IMR-90 (cell line): ENCODE measurements around the gene TBX3. TPM values are rescaled to one million over a fixed set of nuclear protein-coding genes. Genes with fewer than 3 reads are reported as not detected.

ENCODE experiments used
- ATAC-seq: fragments of 200-7000 bp; cut with Tn5 transposase; 2 replicates; pipeline ENCODE4 v1.9.1; 2020; ENCODE audit warnings: low read depth, mild to moderate bottlenecking, moderate library complexity
- BruUV-seq: library from RNA; stranded (reverse); fragments of 400-500 nt; replicated peaks from 2 replicates; lab custom pipeline; 2021; lab: Mats Ljungman, UMichigan
- CTCF ChIA-PET: fragments of 300-600 bp; formaldehyde crosslinking; extraction: SDS; loops from one replicate; lab custom pipeline; 2021; ENCODE audit warnings: antibody characterized with exemption; lab: Yijun Ruan, JAX
- POLR2A ChIA-PET: fragments of 300-600 bp; sonication (Branson Sonifier 250); formaldehyde crosslinking; loops from one replicate; lab custom pipeline; 2022; ENCODE audit warnings: antibody characterized with exemption; ENCODE audit not compliant: unreplicated experiment; lab: Charles Lee
- DNase-seq: peaks from one replicate; pipeline ENCODE4 v3.0.0; 2013
- H2AFZ ChIP-seq: replicated peaks from 2 replicates; pipeline ENCODE3; 2013; ENCODE audit warnings: low read length, mild to moderate bottlenecking; ENCODE audit not compliant: poor library complexity
- H2AK5ac ChIP-seq: 2 replicates; pipeline ENCODE4 v1.6.1; 2013; ENCODE audit warnings: low read depth, low read length, inconsistent platforms
- H2AK9ac ChIP-seq: replicated peaks from 2 replicates; pipeline ENCODE3; 2013; ENCODE audit warnings: mild to moderate bottlenecking, low read depth, low read length, moderate library complexity; ENCODE audit not compliant: poor library complexity
- H2BK120ac ChIP-seq: 2 replicates; pipeline ENCODE4 v1.6.1; 2013; ENCODE audit warnings: low read depth, low read length, inconsistent platforms
- H2BK15ac ChIP-seq: 3 replicates; pipeline ENCODE4 v1.6.1; 2013; ENCODE audit warnings: low read depth, low read length, inconsistent platforms
- H2BK20ac ChIP-seq: 2 replicates; pipeline ENCODE4 v1.6.1; 2013; ENCODE audit warnings: low read depth, mild to moderate bottlenecking, inconsistent platforms, low read length, moderate library complexity
- H2BK5ac ChIP-seq: 2 replicates; pipeline ENCODE4 v1.6.1; 2013; ENCODE audit warnings: mild to moderate bottlenecking, low read depth, low read length, inconsistent platforms; ENCODE audit not compliant: poor library complexity, severe bottlenecking
- H3K14ac ChIP-seq: replicated peaks from 2 replicates; pipeline ENCODE4 v1.6.1; 2013; ENCODE audit warnings: low read depth, low read length, inconsistent platforms
- H3K18ac ChIP-seq: 2 replicates; pipeline ENCODE4 v1.6.1; 2013; ENCODE audit warnings: low read depth, low read length, control low read depth
- H3K23ac ChIP-seq: 2 replicates; pipeline ENCODE4 v1.6.1; 2013; ENCODE audit warnings: low read depth, low read length, inconsistent platforms
- H3K27ac ChIP-seq: 2 replicates; pipeline ENCODE4 v1.5.1; 2013; ENCODE audit warnings: mild to moderate bottlenecking, control low read depth, low read length; ENCODE audit not compliant: insufficient read depth
- H3K27me3 ChIP-seq: 2 replicates; pipeline ENCODE4 v1.6.1; 2013; ENCODE audit warnings: low read length; ENCODE audit not compliant: control insufficient read depth, insufficient read depth
- H3K36me3 ChIP-seq: 2 replicates; pipeline ENCODE4 v1.6.1; 2013; ENCODE audit warnings: low read length, mixed read lengths; ENCODE audit not compliant: control insufficient read depth, insufficient read depth
- H3K4ac ChIP-seq: 2 replicates; pipeline ENCODE4 v1.6.1; 2013; ENCODE audit warnings: low read depth, low read length, inconsistent platforms
- H3K4me1 ChIP-seq: 2 replicates; pipeline ENCODE4 v1.6.1; 2013; ENCODE audit warnings: low read length, mixed read lengths; ENCODE audit not compliant: control insufficient read depth, insufficient read depth
- H3K4me2 ChIP-seq: 2 replicates; pipeline ENCODE4 v1.6.1; 2013; ENCODE audit warnings: low read depth, mild to moderate bottlenecking, control low read depth, low read length, moderate library complexity
- H3K4me3 ChIP-seq: 2 replicates; pipeline ENCODE4 v1.5.1; 2013; ENCODE audit warnings: low read depth, mild to moderate bottlenecking, control low read depth, low read length, moderate library complexity; ENCODE audit not compliant: insufficient read depth
- H3K56ac ChIP-seq: 2 replicates; pipeline ENCODE4 v1.6.1; 2013; ENCODE audit warnings: low read length, inconsistent platforms; ENCODE audit not compliant: insufficient read depth; ENCODE audit errors: extremely low read depth
- H3K79me1 ChIP-seq, 2 experiments: 2 replicates each; pipeline ENCODE4 v1.6.1; 2013; ENCODE audit warnings: low read length in 2 of 2, inconsistent platforms in 1 of 2, low read depth in 1 of 2
- H3K9ac ChIP-seq: 2 replicates; pipeline ENCODE4 v1.6.1; 2013; ENCODE audit warnings: low read depth, low read length, control low read depth
- H3K9me1 ChIP-seq: 2 replicates; pipeline ENCODE4 v1.6.1; 2013; ENCODE audit warnings: low read length, inconsistent platforms; ENCODE audit not compliant: insufficient read depth
- H3K9me3 ChIP-seq: 2 replicates; pipeline ENCODE4 v1.6.1; 2013; ENCODE audit warnings: low read length; ENCODE audit not compliant: control insufficient read depth, insufficient read depth
- H4K20me1 ChIP-seq: 2 replicates; pipeline ENCODE4 v1.6.1; 2013; ENCODE audit warnings: low read length, inconsistent platforms; ENCODE audit not compliant: insufficient read depth
- H4K5ac ChIP-seq: 2 replicates; pipeline ENCODE4 v1.6.1; 2013; ENCODE audit warnings: mild to moderate bottlenecking, low read depth, low read length, control low read depth
- H4K8ac ChIP-seq, 2 experiments: 2 replicates each; pipeline ENCODE4 v1.6.1; 2013; ENCODE audit warnings: low read depth in 2 of 2, low read length in 2 of 2, control low read depth in 1 of 2, inconsistent platforms in 1 of 2
- H4K91ac ChIP-seq: 2 replicates; pipeline ENCODE4 v1.6.1; 2013; ENCODE audit warnings: low read depth, low read length, inconsistent platforms; ENCODE audit not compliant: insufficient read depth
- BHLHE40 ChIP-seq: fragments of 150-350 bp; IDR thresholded peaks from 2 replicates; pipeline ENCODE4 v1.6.1; 2016; ENCODE audit warnings: mild to moderate bottlenecking, low read depth, low read length
- CHD1 ChIP-seq: IDR thresholded peaks from 2 replicates; pipeline ENCODE4 v1.6.1; 2012; ENCODE audit warnings: low read depth, low read length, improper control_type of control experiment
- FOS ChIP-seq: fragments of 150-350 bp; IDR thresholded peaks from 2 replicates; pipeline ENCODE4 v1.6.1; 2016; ENCODE audit warnings: low read depth, low read length
- MAZ ChIP-seq: IDR thresholded peaks from 2 replicates; pipeline ENCODE4 v1.6.1; 2012; ENCODE audit warnings: low read depth, mild to moderate bottlenecking, low read length, improper control_type of control experiment, moderate library complexity, borderline replicate concordance
- MXI1 ChIP-seq: IDR thresholded peaks from 2 replicates; pipeline ENCODE4 v1.6.1; 2012; ENCODE audit warnings: low read depth, mild to moderate bottlenecking, low read length, moderate library complexity, borderline replicate concordance
- RAD21 ChIP-seq: IDR thresholded peaks from 2 replicates; pipeline ENCODE4 v1.6.1; 2012; ENCODE audit warnings: low read length, improper control_type of control experiment
- RFX5 ChIP-seq: IDR thresholded peaks from 2 replicates; pipeline ENCODE4 v1.8.0; 2012; ENCODE audit warnings: low read depth, mild to moderate bottlenecking, low read length, moderate library complexity
- SMC3 ChIP-seq: fragments of 150-350 bp; IDR thresholded peaks from 2 replicates; pipeline ENCODE4 v1.6.1; 2016; ENCODE audit warnings: low read depth, mild to moderate bottlenecking, antibody characterized with exemption, low read length, moderate library complexity
- WGBS, 2 experiments: methylation state at CpG; one replicate each; pipeline versions ENCODE4 v1.1.5 to v1.1.7; 2013; ENCODE audit warnings: missing lambda C conversion rate in 2 of 2; ENCODE audit not compliant: insufficient read length in 1 of 2; ENCODE audit errors: extremely low coverage in 2 of 2; 5-methylcytosine and 5-hydroxymethylcytosine counted together
- dilution Hi-C: fragments of 300-500 bp; cut with HindIII; formaldehyde crosslinking; loops from one replicate; pipeline ENCODE4 v1.14.3; 2018; ENCODE audit warnings: low sequenced_read_pairs; ENCODE audit not compliant: unreplicated experiment
- in situ Hi-C: fragments of 300-500 bp; cut with MboI; formaldehyde crosslinking; loops from 3 replicates; pipeline ENCODE4 v1.14.3; 2019; ENCODE audit warnings: low sequenced_read_pairs, inconsistent platforms, mixed read lengths
- intact Hi-C: fragments of 100-400 bp; cut with micrococcal nuclease; formaldehyde crosslinking; loops from 2 replicates; pipeline ENCODE4 v1.10.0; 2022
- polyA plus RNA-seq, 3 experiments: library from polyadenylated mRNA; depleted of rRNA; stranded (reverse); fragments of >200 nt; gene quantifications; 2 replicates each; pipeline ENCODE4 v1.2.3, GENCODE V29; 2012; ENCODE audit warnings: low replicate concordance in 1 of 3
- total RNA-seq: library from RNA; depleted of rRNA; stranded (reverse); fragments of >200 nt; gene quantifications from 2 replicates; pipeline ENCODE4 v1.2.3, GENCODE V29; 2012
- TF ChIP-seq, protein P1 (sequence below): conservative IDR thresholded peaks from 2 replicates; pipeline ENCODE4 v1.5.1; 2012; ENCODE audit warnings: mild to moderate bottlenecking, low read depth, low read length, improper control_type of control experiment
- TF ChIP-seq, protein P2 (sequence below): fragments of 150-350 bp; IDR thresholded peaks from 2 replicates; pipeline ENCODE4 v1.6.1; 2017; ENCODE audit warnings: mild to moderate bottlenecking, antibody characterized with exemption, low read length, low read depth

The TBX3 gene
- total and polyA plus RNA-seq, 2 of the 4 experiments (the other 2 are of a cell fraction) = 15.8 to 44.9 TPM

GRCh38 chr12:114683709-114684097, 272 bp downstream of the TBX3 start (continued):
- peak; percentile 59; the same call in 1 of the 2 replicates for TF ChIP-seq BHLHE40

DNA sequence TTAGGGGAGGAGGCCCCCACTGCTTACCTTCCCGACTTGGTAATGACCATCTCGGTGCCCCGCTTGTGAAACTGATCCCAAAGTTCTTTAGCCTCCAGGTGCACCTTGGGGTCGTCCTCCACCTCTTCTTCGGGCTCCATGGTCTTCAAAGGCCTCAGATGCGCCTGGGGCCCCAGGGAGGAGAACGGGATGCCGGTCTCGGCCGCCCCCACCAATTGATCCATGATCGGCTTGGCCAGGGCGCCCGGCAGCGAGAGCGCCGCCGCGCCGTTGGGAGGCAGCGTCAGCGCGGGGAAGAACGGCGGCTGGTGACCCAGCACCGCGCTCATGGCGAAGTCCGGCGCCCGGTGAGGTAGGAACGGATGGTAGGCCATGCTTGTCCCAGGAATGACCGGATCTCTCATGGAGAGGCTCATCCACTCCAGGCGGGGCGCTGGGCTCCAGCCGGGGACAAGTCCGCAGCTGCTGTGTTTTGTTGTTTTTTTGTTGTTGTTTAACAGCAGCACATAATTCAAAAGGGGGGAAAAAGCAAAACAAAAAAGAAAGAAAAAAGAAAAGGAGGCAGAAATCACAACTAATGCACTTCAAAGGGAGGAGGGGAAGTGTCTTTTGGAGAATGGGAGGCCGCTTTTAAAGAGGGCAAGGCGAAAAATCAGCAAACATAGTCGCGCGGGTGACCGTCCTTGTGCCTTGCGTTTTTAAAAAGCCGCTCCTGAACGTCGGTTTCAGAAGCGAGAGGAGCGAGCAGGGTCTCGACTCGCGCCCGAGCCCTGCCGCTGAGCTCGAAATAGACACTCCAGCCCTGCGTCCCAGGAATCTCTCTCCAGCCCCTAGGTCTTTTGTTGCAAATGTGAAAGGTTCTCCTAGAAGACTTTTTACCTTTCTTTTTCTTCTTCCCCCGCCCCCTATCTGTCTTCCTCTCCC, 928 bp downstream of the TBX3 start:
- BruUV-seq = TSS peak; percentile 73
- peak overlapping the region; percentile 99 for H3K9ac ChIP-seq
- H4K8ac ChIP-seq = peak overlapping the region; percentile 57 to 66
- H2BK15ac ChIP-seq = no peak overlapping the region
- H3K23ac ChIP-seq = peak overlapping the region; percentile 98
- no peak overlapping the region for H2BK20ac ChIP-seq
- POLR2A ChIA-PET = interaction anchor here (0.5 to 2.0 kb wide), 11 partner anchors 10 to 1066 kb away, joined by 3 to 16 read pairs (median 4); no protein-coding TSS in a partner anchor
- CTCF ChIA-PET = interaction anchor here (1.2 to 2.5 kb wide), 5 partner anchors 7 to 251 kb away, joined by 4 to 11 read pairs (median 6); no protein-coding TSS in a partner anchor
- in situ Hi-C loops (no loop called here), dilution Hi-C loops (no loop called here), intact Hi-C loops (loop anchor here (5.0 kb wide), 6 partner anchors 234 to 1069 kb away; no protein-coding TSS in a partner anchor)
- peak overlapping the region; percentile 98 for H3K14ac ChIP-seq
- peak overlapping the region; percentile 51; the same call in 1 of the 2 replicates for H3K4me2 ChIP-seq
- H4K20me1 ChIP-seq = peaks cover 20% of the 10 kb centered on the region
- no peaks in the 10 kb centered on the region; the same call in 1 of the 2 replicates for H3K9me1 ChIP-seq
- DNase-seq = no peak
- peak overlapping the region; percentile 55 for H3K18ac ChIP-seq
- H3K36me3 ChIP-seq = peaks cover 28% of the 10 kb centered on the region
- peaks cover 29% of the 10 kb centered on the region for H3K4me1 ChIP-seq
- peak overlapping the region; percentile 87 for H2BK120ac ChIP-seq
- H4K91ac ChIP-seq = peak overlapping the region; percentile 60
- peak overlapping the region; percentile 69 for H3K4me3 ChIP-seq
- no peak for ATAC-seq
- H2AK5ac ChIP-seq = peak overlapping the region; percentile 55
- H2AK9ac ChIP-seq = peak overlapping the region; percentile 85
- H3K9me3 ChIP-seq = no peaks in the 10 kb centered on the region
- H3K27me3 ChIP-seq = no peaks in the 10 kb centered on the region
- H2BK5ac ChIP-seq = peak overlapping the region; percentile 89
- peak overlapping the region; percentile 97 for H3K4ac ChIP-seq
- H3K79me1 ChIP-seq = peaks cover 9 to 24% of the 10 kb centered on the region in 2 experiments
- H4K5ac ChIP-seq = peak overlapping the region; percentile 24
- H3K56ac ChIP-seq = peak overlapping the region; percentile 90
- H3K27ac ChIP-seq = peak overlapping the region; percentile 92
- peak overlapping the region; percentile 28 for H2AFZ ChIP-seq
- 0% methylated on average over 23 of the region's 56 CpGs; no CpG with 5 or more reads in 1 of the 2 experiments for WGBS, 2 experiments
- TF ChIP-seq MXI1 = peak; percentile 23; the same call in 1 of the 2 replicates
- TF ChIP-seq RFX5 = no peak
- no peak; the same call in 1 of the 2 replicates for TF ChIP-seq RAD21
- TF ChIP-seq CHD1 = peak; percentile 25
- TF ChIP-seq, protein P1, sequence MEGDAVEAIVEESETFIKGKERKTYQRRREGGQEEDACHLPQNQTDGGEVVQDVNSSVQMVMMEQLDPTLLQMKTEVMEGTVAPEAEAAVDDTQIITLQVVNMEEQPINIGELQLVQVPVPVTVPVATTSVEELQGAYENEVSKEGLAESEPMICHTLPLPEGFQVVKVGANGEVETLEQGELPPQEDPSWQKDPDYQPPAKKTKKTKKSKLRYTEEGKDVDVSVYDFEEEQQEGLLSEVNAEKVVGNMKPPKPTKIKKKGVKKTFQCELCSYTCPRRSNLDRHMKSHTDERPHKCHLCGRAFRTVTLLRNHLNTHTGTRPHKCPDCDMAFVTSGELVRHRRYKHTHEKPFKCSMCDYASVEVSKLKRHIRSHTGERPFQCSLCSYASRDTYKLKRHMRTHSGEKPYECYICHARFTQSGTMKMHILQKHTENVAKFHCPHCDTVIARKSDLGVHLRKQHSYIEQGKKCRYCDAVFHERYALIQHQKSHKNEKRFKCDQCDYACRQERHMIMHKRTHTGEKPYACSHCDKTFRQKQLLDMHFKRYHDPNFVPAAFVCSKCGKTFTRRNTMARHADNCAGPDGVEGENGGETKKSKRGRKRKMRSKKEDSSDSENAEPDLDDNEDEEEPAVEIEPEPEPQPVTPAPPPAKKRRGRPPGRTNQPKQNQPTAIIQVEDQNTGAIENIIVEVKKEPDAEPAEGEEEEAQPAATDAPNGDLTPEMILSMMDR = no peak
- TF ChIP-seq, protein P2, sequence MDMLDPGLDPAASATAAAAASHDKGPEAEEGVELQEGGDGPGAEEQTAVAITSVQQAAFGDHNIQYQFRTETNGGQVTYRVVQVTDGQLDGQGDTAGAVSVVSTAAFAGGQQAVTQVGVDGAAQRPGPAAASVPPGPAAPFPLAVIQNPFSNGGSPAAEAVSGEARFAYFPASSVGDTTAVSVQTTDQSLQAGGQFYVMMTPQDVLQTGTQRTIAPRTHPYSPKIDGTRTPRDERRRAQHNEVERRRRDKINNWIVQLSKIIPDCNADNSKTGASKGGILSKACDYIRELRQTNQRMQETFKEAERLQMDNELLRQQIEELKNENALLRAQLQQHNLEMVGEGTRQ = no peak
- TF ChIP-seq BHLHE40 = no peak
- no peak for TF ChIP-seq MAZ
- no peak for TF ChIP-seq FOS
- TF ChIP-seq SMC3 = no peak
